Epidermal melanocyte (primary cell): ENCODE results near the gene ADTRP.

Source experiments
- DNase-seq: peaks from one replicate; pipeline ENCODE4 v3.0.0; 2011; ENCODE audit warnings: low spot score; ENCODE audit not compliant: insufficient read length

Gene ADTRP

DNA sequence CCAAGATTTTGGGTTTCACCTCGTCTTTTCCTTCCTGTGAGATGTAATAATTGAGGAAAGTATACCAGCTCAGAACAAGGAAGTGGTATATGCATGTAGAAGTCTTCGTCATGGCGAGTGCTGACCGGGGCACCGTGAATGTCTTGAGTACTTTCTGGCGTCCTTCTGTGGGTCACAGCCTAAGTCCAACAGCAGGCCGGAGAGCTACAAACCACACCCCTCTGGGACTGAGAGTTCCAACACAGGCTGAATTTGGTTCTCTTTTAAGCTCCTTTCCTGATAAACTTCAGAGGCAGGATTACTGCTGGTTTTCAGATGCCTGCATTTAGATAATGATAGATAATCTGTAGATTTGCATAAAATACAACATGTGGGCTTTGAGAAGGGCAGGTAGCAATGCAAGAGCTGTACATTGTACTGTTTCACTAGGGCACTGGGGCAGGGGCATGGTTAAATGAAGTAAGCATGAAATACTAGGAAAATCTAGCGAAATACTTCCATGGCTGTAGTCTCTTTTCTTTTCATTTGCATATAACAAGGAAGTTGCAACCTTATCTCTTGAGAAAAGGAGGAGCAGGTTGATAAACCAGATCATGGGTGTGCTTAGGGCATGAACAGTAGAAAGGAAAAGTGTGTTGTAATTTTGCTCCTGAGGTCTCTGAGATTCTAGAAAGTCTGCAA is at the start of gene ADTRP:
Gene ADTRP, minus strand, starts transcription at position 156 of the 681 bp plus-strand sequence. Its CDS starts 44 bp downstream, at position 112.
- DNase-seq: no peak

DNA sequence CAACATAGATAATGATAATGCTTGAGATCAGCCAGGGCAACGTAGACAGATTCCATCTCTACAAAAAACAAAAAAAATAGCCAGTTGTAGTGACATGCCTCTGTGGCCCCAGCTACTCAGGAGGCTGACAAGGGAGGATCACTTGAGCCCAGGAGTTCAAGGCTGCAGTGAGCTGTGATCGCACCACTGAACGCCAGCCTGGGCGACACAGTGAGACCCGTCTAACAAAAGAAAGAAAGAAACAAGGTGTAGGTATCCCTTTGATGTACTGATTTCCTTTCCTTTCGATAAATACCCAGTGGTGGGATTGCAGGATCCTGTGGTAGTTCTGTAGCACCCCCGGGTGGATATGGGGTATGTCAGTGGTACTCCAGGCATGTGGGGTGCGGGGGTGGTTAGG is 48.2 kb upstream of the ADTRP start:
- DNase-seq: no peak

DNA sequence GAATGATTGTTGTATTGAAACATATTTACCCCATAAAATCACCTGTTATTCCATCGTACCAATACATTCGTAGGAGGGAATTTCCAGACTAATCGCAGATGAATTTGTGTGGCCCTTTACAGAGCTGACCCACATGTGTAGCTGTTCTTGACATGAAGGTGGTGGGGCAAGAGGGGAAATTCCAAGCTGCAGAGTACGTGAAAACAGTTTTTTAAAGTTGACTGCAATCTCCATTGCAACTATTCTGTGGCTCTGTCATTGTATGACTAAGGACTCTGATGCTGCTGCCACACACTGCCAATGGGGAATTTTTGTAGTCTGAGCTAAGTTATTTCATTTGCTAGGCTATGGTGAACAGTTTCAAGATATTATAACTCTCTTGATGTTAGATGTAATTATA is 46.4 kb upstream of the ADTRP start:
- DNase-seq: no peak

DNA sequence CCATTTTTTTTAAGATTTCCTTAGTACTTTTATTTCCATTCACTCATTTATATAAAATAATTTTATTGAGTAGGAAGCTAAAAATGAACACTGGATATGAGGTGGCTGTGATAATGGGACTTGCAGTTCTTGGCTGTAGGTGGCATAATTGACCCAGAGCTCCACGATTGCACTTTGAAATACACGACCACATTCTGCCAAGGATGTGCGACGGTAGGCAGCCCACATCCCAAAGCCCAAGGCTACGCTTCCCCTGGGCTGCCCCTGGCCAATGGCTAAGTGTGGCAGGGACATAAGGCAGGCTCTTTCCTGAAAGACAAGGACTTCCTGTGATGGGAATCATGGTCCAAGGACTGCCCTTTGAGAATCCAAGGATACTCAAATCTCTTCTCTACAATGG is 43.7 kb upstream of the ADTRP start:
- no peak for DNase-seq

DNA sequence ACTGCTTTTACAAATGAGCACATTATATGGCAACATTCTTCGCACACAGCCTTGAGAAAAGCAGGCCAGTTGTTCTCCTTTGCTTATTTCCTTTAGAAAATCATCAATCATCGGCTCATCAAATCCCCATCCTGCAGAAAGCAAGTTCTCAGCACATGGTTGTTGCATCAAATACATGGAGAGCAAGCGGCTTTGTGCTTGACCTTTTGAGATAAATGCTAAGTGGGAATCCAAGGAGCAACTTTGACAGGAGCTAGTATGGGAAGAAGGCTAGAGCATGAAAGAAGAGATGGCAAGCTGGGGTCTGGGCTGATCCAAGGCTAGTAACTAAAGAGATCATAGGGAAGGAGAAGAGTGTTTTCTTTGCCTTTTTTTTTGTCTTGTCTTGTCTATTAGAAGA is 43.2 kb upstream of the ADTRP start:
- no peak for DNase-seq

GRCh38 chr6:11820821-11821220 is 42.2 kb upstream of the ADTRP start:
- DNase-seq: no peak

- no peak for DNase-seq
Measured at GRCh38 chr6:11819486-11819885, 40.9 kb upstream of the ADTRP start.

DNA sequence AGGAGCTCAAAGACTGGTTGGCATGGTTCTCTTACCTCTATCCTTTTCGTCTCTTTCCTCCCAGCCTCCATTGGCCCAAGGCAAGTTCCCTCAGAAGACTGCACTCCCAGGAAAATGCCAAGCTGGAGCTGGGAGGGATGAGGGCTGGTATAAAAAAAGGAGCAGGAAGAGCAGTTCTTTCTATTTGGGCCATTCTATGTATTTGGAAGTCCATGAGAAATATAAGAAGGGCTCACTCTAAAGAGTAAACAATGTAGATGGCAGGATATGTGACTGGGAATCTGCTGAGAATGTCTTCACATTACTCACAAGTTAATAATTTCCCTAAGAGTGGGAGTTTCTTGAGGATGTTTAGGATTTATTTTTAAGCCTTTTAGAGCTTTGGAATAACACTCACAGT is 36.6 kb upstream of the ADTRP start:
- no peak for DNase-seq

DNA sequence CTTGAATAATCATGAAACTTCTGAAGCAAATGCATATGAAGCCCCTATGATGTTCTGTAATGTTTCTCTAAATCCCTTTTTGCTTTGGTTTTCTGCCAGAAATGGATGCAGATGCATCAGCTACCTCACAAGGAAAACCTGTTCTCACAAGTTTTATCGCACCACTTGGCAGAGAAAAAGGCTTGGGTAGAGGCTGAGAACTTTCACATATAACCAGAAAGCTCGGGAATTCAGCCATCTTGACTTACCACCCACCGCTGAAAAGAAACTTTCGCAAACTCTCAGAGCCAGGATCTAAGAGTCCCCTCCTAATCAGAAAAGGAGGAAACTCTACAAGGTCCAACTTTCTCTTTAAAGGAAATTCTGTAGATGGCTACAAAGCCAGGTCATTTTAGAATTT is 36.2 kb upstream of the ADTRP start:
- no peak for DNase-seq

- DNase-seq: no peak
Measured at GRCh38 chr6:11814106-11814505, 35.5 kb upstream of the ADTRP start.

- no peak for DNase-seq
Measured at GRCh38 chr6:11813606-11814005, 35.0 kb upstream of the ADTRP start.

DNA sequence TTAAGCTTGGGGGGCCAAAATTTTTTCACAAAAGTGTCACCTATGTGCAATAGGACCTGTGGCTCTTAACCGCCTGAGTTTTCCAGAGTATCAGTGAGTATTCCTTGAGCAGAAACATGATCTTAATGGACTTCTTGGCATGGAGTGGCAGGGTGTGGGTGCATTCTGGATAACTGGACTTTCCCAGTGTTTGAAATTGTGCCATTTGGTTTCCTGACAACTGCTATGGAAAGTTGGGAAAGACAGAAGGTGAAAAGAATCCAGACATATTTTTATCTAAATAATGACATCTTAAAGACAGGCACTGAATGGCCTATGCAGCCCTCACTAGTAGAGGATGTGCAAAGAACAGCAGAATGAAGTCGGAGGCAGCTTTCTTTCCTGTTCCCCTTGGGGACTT is 34.3 kb upstream of the ADTRP start:
- no peak for DNase-seq

- DNase-seq: no peak
Measured at GRCh38 chr6:11812439-11812838, 33.8 kb upstream of the ADTRP start.

- DNase-seq: no peak
Measured at GRCh38 chr6:11811644-11812264, 33.2 kb upstream of the ADTRP start.

DNA sequence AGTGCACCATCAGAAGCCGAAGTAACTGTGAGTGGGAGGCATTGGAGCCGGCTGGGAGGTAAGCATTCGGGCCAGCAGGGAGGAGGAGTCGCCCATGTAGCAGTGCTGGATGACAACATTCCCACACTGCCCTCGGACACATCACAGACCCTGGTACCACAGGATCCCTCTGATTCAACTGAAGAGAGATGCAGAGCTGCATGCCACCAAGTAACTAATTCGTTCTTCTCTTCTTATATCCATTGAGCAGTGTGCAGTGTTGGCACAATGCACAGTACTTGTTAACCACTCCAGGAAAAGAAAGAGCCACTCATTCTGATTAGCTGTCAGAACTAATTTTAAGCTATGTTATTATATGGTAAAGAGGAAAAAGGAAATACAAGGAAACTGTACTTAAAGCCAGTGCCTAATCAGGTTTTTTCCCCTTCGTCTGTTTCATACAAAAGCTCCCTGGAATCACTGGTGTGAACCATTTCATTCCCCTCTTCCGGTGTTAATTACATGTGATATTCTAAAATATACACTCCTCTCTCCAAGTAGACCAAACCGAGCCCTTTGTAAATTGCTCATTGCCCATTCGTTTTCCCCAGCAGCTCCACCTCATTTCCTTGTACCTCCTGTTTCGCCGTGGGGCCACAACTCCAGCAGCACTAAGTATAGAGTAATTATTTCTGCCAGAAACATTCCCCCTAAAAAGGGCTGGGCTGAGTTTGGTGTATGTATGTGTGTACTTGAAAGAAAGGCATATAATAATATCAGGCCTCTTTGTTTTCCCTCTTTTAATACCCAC is 32.4 kb upstream of the ADTRP start:
- DNase-seq: no peak

DNA sequence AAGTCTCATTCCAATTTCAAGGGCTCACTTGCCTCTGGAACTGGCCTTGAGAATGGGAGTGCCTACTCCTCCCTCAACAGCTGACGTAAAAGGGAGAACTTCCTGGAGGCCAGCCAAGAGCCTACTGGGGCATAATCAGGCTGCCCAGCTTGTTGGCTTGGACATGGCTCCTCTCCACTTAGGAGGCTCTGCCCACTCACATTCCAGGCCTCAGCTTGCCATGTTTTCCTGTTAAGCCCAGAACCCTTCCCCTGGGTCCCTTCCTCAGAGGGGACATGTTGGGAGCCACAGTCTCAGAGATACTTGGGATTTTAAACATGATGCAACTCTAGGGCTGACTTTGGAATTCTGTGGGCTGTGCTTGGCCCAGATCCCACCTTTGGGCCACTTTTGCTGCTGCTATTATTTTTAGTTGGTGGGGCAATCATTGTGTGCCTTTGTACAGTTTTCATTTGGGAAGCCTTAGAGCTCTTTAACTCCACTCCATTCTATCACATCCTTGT is 31.5 kb upstream of the ADTRP start:
- peak; percentile 72 for DNase-seq

GRCh38 chr6:11808054-11808453 is 29.5 kb upstream of the ADTRP start:
- no peak for DNase-seq

DNA sequence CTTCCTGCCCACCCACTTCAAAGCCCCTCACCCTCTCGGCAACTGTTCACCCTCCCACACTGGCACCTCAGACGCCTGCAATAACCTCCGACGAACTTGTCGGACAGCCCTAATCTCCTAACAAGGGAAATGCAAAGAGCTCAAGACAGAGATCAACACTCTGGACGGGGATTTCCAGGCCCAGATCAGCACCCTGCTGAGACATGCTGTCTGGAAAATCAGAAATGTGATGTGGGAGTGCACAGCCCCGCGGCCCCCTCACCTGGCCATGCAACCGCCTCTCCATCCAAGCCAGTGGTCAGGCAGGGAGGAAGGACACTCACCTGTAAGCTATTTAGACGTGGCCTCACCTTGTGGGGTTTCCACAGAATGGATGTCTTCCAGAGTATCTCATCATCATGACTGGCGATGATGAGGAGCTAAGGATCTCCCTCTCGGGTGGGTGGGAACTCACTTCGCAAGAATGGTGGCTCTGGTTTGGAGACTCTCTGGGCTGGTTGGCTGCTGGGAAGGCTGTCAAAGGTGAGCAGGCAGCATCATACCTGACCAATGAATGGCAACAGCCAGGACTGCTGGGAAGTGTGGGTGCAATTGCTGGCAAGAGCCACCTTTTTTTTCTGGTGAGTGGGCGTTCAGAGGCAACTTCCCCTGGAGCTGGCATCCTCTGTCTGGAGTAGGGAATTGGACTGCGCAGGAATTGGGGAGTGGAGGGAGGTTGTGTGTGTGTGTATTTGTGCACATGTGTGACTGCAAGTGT is 28.1 kb upstream of the ADTRP start:
- no peak for DNase-seq

DNA sequence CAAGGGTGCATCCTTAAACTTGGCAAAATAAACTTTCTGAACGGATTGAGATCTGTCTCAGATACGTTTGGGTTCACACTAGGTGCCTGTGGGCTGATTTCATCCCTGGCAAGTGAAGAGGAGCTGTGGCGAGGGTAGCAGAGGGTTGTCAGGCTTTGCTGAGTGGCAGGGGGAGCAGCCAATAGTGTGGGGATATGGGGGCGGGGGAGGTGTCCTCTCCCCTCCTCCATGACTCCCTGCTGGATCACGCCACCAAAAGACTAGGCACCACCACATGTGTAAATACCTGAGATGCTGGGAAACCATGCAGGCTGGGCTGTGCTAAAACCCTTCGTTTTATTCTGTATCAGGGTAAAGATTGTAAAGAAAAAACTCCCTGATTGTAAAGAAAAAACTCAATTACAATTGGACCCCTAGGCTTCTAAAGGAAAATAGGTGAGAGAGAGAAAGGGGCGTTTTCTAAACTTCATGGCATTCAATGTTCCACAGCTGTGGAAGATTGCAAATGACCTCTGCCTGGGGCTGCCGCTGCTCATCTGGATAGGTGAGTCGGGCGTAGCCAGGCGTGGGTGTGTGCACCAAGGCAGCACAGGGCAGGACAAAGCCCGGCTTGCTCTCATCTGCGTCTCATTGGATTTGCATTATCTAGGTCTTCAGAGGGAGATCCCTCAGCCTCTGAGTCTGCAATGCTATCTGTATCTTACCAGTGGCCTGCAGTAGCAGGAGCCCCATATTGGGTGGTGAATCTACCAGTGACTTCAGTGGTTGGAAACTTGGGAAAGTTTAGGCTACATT is 26.9 kb upstream of the ADTRP start:
- no peak for DNase-seq

GRCh38 chr6:11804701-11805100 is 26.1 kb upstream of the ADTRP start:
- DNase-seq: no peak

GRCh38 chr6:11804135-11804534 is 25.5 kb upstream of the ADTRP start:
- no peak for DNase-seq
